HFFc6 (cell line): ENCODE measurements around the gene TBC1D4. TPM values are rescaled to one million over a fixed set of nuclear protein-coding genes. Genes with fewer than 3 reads are reported as not detected.

Experiments
- DNase-seq: peaks from one replicate; pipeline ENCODE4 v3.0.0-alpha.2; 2018
- H3K27ac Mint-ChIP-seq: 2 replicates; pipeline ENCODE4 v1.8.0; 2020; ENCODE audit warnings: mild to moderate bottlenecking, mixed read lengths
- H3K27me3 Mint-ChIP-seq: 2 replicates; pipeline ENCODE4 v1.8.0; 2021; ENCODE audit warnings: mild to moderate bottlenecking, moderate library complexity, mixed read lengths; ENCODE audit not compliant: insufficient read depth
- H3K36me3 Mint-ChIP-seq: 2 replicates; pipeline ENCODE4 v1.8.0; 2021; ENCODE audit warnings: low read depth, mixed read lengths
- H3K4me1 Mint-ChIP-seq: 2 replicates; pipeline ENCODE4 v1.8.0; 2020; ENCODE audit warnings: low read depth, mixed read lengths
- H3K4me3 Mint-ChIP-seq: 2 replicates; pipeline ENCODE4 v1.8.0; 2020; ENCODE audit warnings: mild to moderate bottlenecking, moderate library complexity, mixed read lengths
- H3K9me3 Mint-ChIP-seq: 2 replicates; pipeline ENCODE4 v1.8.0; 2020; ENCODE audit warnings: mild to moderate bottlenecking, mixed read lengths
- CTCF ChIP-seq: fragments of 200-600 bp; sonication (generic); IDR thresholded peaks from 2 replicates; pipeline ENCODE4 v1.5.0; 2021; ENCODE audit warnings: antibody characterized with exemption, mild to moderate bottlenecking
- total RNA-seq, 6 experiments: library from RNA; stranded (reverse); fragmentation: NEBNext Ultra II Directional; extraction: Animal tissue kit (Norgen Biotek cat#: 25700); gene quantifications; 2 replicates in 1 of 6; 3 replicates in 5 of 6; pipeline ENCODE4 v1.2.3, GENCODE V29; 2021

The TBC1D4 gene
- total RNA-seq, 6 experiments from 2014 or later = 13.6 to 20.6 (median 16.6) TPM

- Mint-ChIP-seq H3K4me3 (no peak overlapping the region), H3K27ac (no peak overlapping the region), H3K4me1 (peaks cover 14% of the 10 kb centered on the region), H3K27me3 (peaks cover 2% of the 10 kb centered on the region; the same call in 1 of the 2 replicates), H3K9me3 (no peaks in the 10 kb centered on the region), H3K36me3 (peaks cover 15% of the 10 kb centered on the region)
- no peak for DNase-seq
- no peak for TF ChIP-seq CTCF
Observed at GRCh38 chr13:75333103-75333502, 148.9 kb downstream of the TBC1D4 start.

GRCh38 chr13:75331792-75332349 is 150.1 kb downstream of the TBC1D4 start:
- H3K4me1 Mint-ChIP-seq = peaks cover 16% of the 10 kb centered on the region
- H3K9me3 Mint-ChIP-seq = no peaks in the 10 kb centered on the region
- TF ChIP-seq CTCF = no peak
- DNase-seq = no peak
- H3K4me3 Mint-ChIP-seq = no peak overlapping the region
- peaks cover 16% of the 10 kb centered on the region for H3K36me3 Mint-ChIP-seq
- H3K27ac Mint-ChIP-seq = no peak overlapping the region
- no peaks in the 10 kb centered on the region for H3K27me3 Mint-ChIP-seq

GRCh38 chr13:75330770-75331169 is 151.2 kb downstream of the TBC1D4 start:
- Mint-ChIP-seq H3K27ac (no peak overlapping the region), H3K4me1 (peaks cover 23% of the 10 kb centered on the region), H3K9me3 (no peaks in the 10 kb centered on the region), H3K27me3 (no peaks in the 10 kb centered on the region), H3K36me3 (peaks cover 20% of the 10 kb centered on the region), H3K4me3 (no peak overlapping the region)
- DNase-seq = no peak
- no peak for TF ChIP-seq CTCF

GRCh38 chr13:75329723-75330122 is 152.2 kb downstream of the TBC1D4 start:
- Mint-ChIP-seq H3K4me3 (no peak overlapping the region), H3K9me3 (no peaks in the 10 kb centered on the region), H3K27ac (no peak overlapping the region), H3K36me3 (peaks cover 9% of the 10 kb centered on the region; the same call in 1 of the 2 replicates), H3K27me3 (no peaks in the 10 kb centered on the region), H3K4me1 (peaks cover 27% of the 10 kb centered on the region)
- DNase-seq = no peak
- TF ChIP-seq CTCF = no peak

- no peak for TF ChIP-seq CTCF
- peaks cover 33% of the 10 kb centered on the region for H3K4me1 Mint-ChIP-seq
- no peak overlapping the region for H3K27ac Mint-ChIP-seq
- no peaks in the 10 kb centered on the region for H3K9me3 Mint-ChIP-seq
- H3K36me3 Mint-ChIP-seq = peaks cover 9% of the 10 kb centered on the region; the same call in 1 of the 2 replicates
- no peak for DNase-seq
- no peaks in the 10 kb centered on the region for H3K27me3 Mint-ChIP-seq
- no peak overlapping the region for H3K4me3 Mint-ChIP-seq
Observed at GRCh38 chr13:75329097-75329496, 152.9 kb downstream of the TBC1D4 start.
